CD14-positive monocyte (primary cell): ENCODE measurements around the gene RNASE12. TPM values are rescaled to one million over a fixed set of nuclear protein-coding genes. Genes with fewer than 3 reads are reported as not detected.
A peak's percentile ranks its signal among the peaks of the same experiment; 100 is the strongest.

Experiments used
- DNase-seq, 3 donors: peaks; one replicate each; pipeline ENCODE4 v3.0.0-alpha.2; 2011 to 2022
- H2AFZ ChIP-seq: 2 replicates; pipeline ENCODE4 v1.6.0; 2012; ENCODE audit warnings: mild to moderate bottlenecking, low read depth, low read length, inconsistent platforms; ENCODE audit not compliant: insufficient read depth, poor library complexity, severe bottlenecking
- H3K27ac ChIP-seq, 2 donors: 1 replicate in 1 of 2; 2 replicates in 1 of 2; pipeline ENCODE4 v1.5.1; 2012 to 2013; ENCODE audit warnings: low read length in 2 of 2, control low read depth in 1 of 2, inconsistent platforms in 1 of 2, low read depth in 1 of 2, mild to moderate bottlenecking in 1 of 2
- H3K27me3 ChIP-seq, 2 donors: one replicate each; pipeline versions ENCODE4 v1.6.0 to v1.6.1; 2011 to 2013; ENCODE audit warnings: low read length in 2 of 2; ENCODE audit not compliant: control insufficient read depth in 2 of 2, insufficient read depth in 2 of 2
- H3K36me3 ChIP-seq, 2 donors: replicated peaks in 1 of 2; 1 replicate in 1 of 2; 2 replicates in 1 of 2; pipeline versions ENCODE4 v1.5.1 to v1.6.1; 2012 to 2013; ENCODE audit warnings: low read length in 2 of 2, control low read depth in 1 of 2, inconsistent platforms in 1 of 2, mild to moderate bottlenecking in 1 of 2; ENCODE audit not compliant: insufficient read depth in 2 of 2, control insufficient read depth in 1 of 2
- H3K4me1 ChIP-seq, 2 donors: 1 replicate in 1 of 2; 2 replicates in 1 of 2; pipeline versions ENCODE4 v1.5.1 to v1.6.1; 2012 to 2013; ENCODE audit warnings: low read length in 2 of 2, control low read depth in 1 of 2, inconsistent platforms in 1 of 2, mild to moderate bottlenecking in 1 of 2, moderate library complexity in 1 of 2; ENCODE audit not compliant: insufficient read depth in 2 of 2, control insufficient read depth in 1 of 2
- H3K4me2 ChIP-seq: replicated peaks from 2 replicates; pipeline ENCODE3; 2012; ENCODE audit warnings: low read length, moderate library complexity, mild to moderate bottlenecking; ENCODE audit not compliant: poor library complexity, severe bottlenecking; ENCODE audit errors: extremely low read depth
- H3K4me3 ChIP-seq, 3 experiments: fragments of 200-600 bp in 1 of 3; sonication (generic) in 1 of 3; replicated peaks in 1 of 3; 1 replicate in 2 of 3; 2 replicates in 1 of 3; pipeline ENCODE4 v1.5.1; 2011 to 2013; ENCODE audit warnings: low read length in 3 of 3, mild to moderate bottlenecking in 3 of 3, control low read depth in 2 of 3, low read depth in 2 of 3, inconsistent platforms in 1 of 3, moderate library complexity in 1 of 3
- H3K79me2 ChIP-seq: 2 replicates; pipeline ENCODE4 v1.6.0; 2012; ENCODE audit warnings: mild to moderate bottlenecking, control low read depth, inconsistent platforms, low read length, moderate library complexity; ENCODE audit not compliant: insufficient read depth
- H3K9ac ChIP-seq: 2 replicates; pipeline ENCODE4 v1.6.0; 2017; ENCODE audit warnings: low read length, mild to moderate bottlenecking; ENCODE audit not compliant: insufficient read depth, poor library complexity, severe bottlenecking
- H3K9me3 ChIP-seq, 2 donors: replicated peaks in 1 of 2; 1 replicate in 1 of 2; 2 replicates in 1 of 2; pipeline versions ENCODE4 v1.5.1 to v1.6.1; 2012 to 2013; ENCODE audit warnings: low read length in 2 of 2, control low read depth in 1 of 2; ENCODE audit not compliant: control insufficient read depth in 1 of 2, insufficient read depth in 1 of 2
- H4K20me1 ChIP-seq: 2 replicates; pipeline ENCODE4 v1.6.0; 2012; ENCODE audit warnings: mild to moderate bottlenecking, low read length, control low read depth, moderate library complexity; ENCODE audit not compliant: insufficient read depth
- H3K27ac Mint-ChIP-seq, 7 donors: one replicate each; pipeline ENCODE4 v1.8.0; 2020; ENCODE audit warnings: mild to moderate bottlenecking in 7 of 7, mixed read lengths in 7 of 7, moderate library complexity in 6 of 7, inconsistent platforms in 2 of 7
- H3K27me3 Mint-ChIP-seq, 3 donors: one replicate each; pipeline ENCODE4 v1.8.0; 2021 to 2022; ENCODE audit warnings: low read depth in 3 of 3, mild to moderate bottlenecking in 3 of 3, mixed read lengths in 3 of 3, moderate library complexity in 3 of 3, inconsistent platforms in 1 of 3
- H3K36me3 Mint-ChIP-seq, 2 donors: one replicate each; pipeline ENCODE4 v1.8.0; 2020; ENCODE audit warnings: mixed read lengths in 2 of 2, inconsistent platforms in 1 of 2, mild to moderate bottlenecking in 1 of 2
- H3K4me1 Mint-ChIP-seq: one replicate; pipeline ENCODE4 v1.8.0; 2020; ENCODE audit warnings: mild to moderate bottlenecking, mixed read lengths
- H3K4me3 Mint-ChIP-seq, 2 donors: one replicate each; pipeline ENCODE4 v1.8.0; 2020; ENCODE audit warnings: mild to moderate bottlenecking in 2 of 2, mixed read lengths in 2 of 2, moderate library complexity in 1 of 2
- H3K9me3 Mint-ChIP-seq, 7 donors: one replicate each; pipeline ENCODE4 v1.8.0; 2020 to 2022; ENCODE audit warnings: mixed read lengths in 7 of 7, mild to moderate bottlenecking in 6 of 7, moderate library complexity in 6 of 7, inconsistent platforms in 2 of 7
- WGBS: methylation state at CpG from one replicate; pipeline ENCODE4 v1.1.5; 2013; ENCODE audit warnings: missing lambda C conversion rate; ENCODE audit not compliant: insufficient coverage; 5-methylcytosine and 5-hydroxymethylcytosine counted together
- intact Hi-C, 2 donors: fragments of 100-400 bp; cut with micrococcal nuclease; formaldehyde crosslinking; loops; one replicate each; pipeline versions ENCODE4 v1.15.0 to v1.15.1; 2023
- polyA plus RNA-seq, 3 donors: library from polyadenylated mRNA; depleted of rRNA in 1 of 3; unstranded in 2 of 3; stranded (reverse) in 1 of 3; fragments of 300-500 nt in 2 of 3; fragments of >200 nt in 1 of 3; fragmentation: Illumina TruSeq in 2 of 3; gene quantifications; 1 replicate in 2 of 3; 2 replicates in 1 of 3; pipeline ENCODE4 v1.2.3, GENCODE V29; 2012 to 2021
- TF ChIP-seq, protein P1 (sequence below): fragments of 200-600 bp; IDR thresholded peaks from one replicate; pipeline ENCODE4 v1.8.0; 2022; ENCODE audit warnings: antibody characterized with exemption, mild to moderate bottlenecking

Gene RNASE12
- polyA plus RNA-seq, 3 donors: not detected

DNA sequence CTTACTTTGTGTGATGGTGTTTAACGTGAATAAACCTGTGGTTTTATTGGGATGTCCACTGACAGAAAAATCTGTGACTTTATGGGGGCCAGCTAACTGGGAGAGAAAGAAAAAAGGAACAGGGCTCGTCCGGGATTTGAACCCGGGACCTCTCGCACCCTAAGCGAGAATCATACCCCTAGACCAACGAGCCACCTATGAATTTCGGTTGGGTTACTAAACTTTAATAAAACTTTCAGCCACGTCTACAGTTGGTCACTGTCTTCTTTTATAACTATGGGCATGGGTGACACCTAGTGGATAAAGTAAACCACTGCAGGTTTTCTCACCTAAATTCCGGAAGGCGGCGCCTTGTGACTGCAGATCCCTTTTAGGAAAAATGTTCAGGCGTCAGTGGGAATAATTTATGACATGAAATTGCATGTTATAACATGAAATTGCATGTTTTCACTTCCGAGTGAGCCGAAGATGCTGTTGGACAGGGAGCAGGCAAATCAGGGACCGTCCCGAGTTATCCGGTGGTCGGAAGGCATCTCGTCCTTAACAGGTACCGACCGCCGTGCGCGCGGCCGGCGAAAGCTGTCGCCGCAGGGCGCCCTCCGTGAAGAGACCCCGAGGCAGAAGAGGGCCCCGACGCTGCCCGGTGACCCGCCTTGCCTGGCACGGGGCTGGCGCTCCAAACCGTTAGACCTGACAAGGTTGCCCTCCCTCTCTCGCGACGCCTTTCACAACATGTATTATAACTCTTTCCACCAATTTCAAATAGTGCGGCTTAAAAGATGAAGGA, 18.2 kb upstream of the RNASE12 start:
- DNase-seq: peak; percentile 62 to 85 (median 76)
- no peaks in the 10 kb centered on the region for H3K27me3 Mint-ChIP-seq
- H3K4me1 Mint-ChIP-seq: peaks cover under 1% of the 10 kb centered on the region
- Histone ChIP-seq H3K36me3 (no peaks in the 10 kb centered on the region), H3K4me2 (peak overlapping the region; percentile 98), H3K9me3 (no peaks in the 10 kb centered on the region), H3K79me2 (no peaks in the 10 kb centered on the region), H2AFZ (peak overlapping the region; percentile 84), H3K9ac (peak overlapping the region; percentile 39), H3K4me3 (peak overlapping the region; percentile 61 to 91 (median 65)), H3K4me1 (peaks cover 40% of the 10 kb centered on the region in 2 donors), H3K27me3 (no peaks in the 10 kb centered on the region), H3K27ac (no peak overlapping the region), H4K20me1 (no peaks in the 10 kb centered on the region)
- TF ChIP-seq, protein P1, sequence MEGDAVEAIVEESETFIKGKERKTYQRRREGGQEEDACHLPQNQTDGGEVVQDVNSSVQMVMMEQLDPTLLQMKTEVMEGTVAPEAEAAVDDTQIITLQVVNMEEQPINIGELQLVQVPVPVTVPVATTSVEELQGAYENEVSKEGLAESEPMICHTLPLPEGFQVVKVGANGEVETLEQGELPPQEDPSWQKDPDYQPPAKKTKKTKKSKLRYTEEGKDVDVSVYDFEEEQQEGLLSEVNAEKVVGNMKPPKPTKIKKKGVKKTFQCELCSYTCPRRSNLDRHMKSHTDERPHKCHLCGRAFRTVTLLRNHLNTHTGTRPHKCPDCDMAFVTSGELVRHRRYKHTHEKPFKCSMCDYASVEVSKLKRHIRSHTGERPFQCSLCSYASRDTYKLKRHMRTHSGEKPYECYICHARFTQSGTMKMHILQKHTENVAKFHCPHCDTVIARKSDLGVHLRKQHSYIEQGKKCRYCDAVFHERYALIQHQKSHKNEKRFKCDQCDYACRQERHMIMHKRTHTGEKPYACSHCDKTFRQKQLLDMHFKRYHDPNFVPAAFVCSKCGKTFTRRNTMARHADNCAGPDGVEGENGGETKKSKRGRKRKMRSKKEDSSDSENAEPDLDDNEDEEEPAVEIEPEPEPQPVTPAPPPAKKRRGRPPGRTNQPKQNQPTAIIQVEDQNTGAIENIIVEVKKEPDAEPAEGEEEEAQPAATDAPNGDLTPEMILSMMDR: peak; percentile 94
- no peak overlapping the region for H3K4me3 Mint-ChIP-seq
- no peak overlapping the region for H3K27ac Mint-ChIP-seq
- under 1% methylated on average over 25 of the region's 44 CpGs for WGBS
- H3K36me3 Mint-ChIP-seq: no peaks in the 10 kb centered on the region
- H3K9me3 Mint-ChIP-seq: no peaks in the 10 kb centered on the region
- intact Hi-C loops: loop anchor here (2.0 to 10.0 kb wide), 4 partner anchors 175 to 283 kb away; partner anchors contain the start of genes PARP2 (in 1 of the 2) and RNASE6 (in 1 of the 2)

DNA sequence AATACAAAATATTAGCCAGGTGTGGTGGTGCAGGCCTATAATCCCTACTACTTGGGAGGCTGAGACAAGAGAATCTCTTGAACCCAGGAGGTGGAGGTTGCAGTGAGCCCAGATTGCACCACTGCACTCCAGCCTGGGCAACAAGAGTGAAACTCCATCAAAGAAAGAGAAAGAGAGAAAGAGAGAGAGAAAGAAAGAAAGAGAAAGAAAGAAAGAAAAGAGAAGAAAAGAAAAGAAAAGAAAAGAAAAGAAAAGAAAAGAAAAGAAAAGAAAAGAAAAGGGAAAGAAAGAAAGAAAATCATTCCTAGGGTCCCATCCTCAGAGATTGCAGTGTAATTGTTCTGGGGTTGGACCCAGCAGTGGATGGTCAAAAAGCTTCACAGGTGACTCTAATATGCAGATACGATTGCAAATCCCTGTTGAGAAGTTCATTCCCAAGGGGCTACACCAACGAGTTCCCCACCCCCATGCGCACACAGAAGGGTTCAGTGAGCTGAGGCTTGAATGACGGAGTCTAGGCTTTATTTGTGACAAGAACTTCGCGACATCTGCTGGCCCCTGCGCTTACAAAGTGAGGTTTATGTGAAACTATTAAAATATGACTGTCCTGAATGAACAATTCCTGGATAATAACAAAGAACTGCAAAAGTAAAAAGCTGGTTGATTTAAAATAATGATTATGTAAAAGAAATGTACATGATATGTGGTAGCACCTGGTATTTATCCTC, 17.4 kb upstream of the RNASE12 start:
- no peak overlapping the region for H3K4me3 ChIP-seq
- H3K4me2 ChIP-seq: no peak overlapping the region
- H3K27me3 Mint-ChIP-seq: no peaks in the 10 kb centered on the region
- intact Hi-C loops: loop anchor here in 1 of 2 donors (2.0 kb wide), 1 partner anchor 282 kb away; no protein-coding TSS in a partner anchor
- H3K4me1 ChIP-seq: peaks cover 31 to 32% of the 10 kb centered on the region in 2 donors
- no peak for DNase-seq
- H3K79me2 ChIP-seq: no peaks in the 10 kb centered on the region
- no peak overlapping the region for H3K9ac ChIP-seq
- H3K27ac ChIP-seq: no peak overlapping the region
- H3K36me3 ChIP-seq: no peaks in the 10 kb centered on the region
- 50% methylated on average over 1 of the region's 7 CpGs for WGBS
- TF ChIP-seq, protein P1: no peak
- no peaks in the 10 kb centered on the region for H3K27me3 ChIP-seq
- H2AFZ ChIP-seq: no peak overlapping the region
- H3K9me3 Mint-ChIP-seq: no peaks in the 10 kb centered on the region
- peaks cover 4% of the 10 kb centered on the region for H3K4me1 Mint-ChIP-seq
- no peak overlapping the region for H3K4me3 Mint-ChIP-seq
- no peaks in the 10 kb centered on the region for H3K36me3 Mint-ChIP-seq
- H4K20me1 ChIP-seq: no peaks in the 10 kb centered on the region
- no peak overlapping the region for H3K27ac Mint-ChIP-seq
- H3K9me3 ChIP-seq: no peaks in the 10 kb centered on the region
